HEK293 (cell line): Measurements from ENCODE around the gene ZNF718.
"Not testable (repeated sequence)": the region's sequence is repeated elsewhere in the genome, so short reads cannot be mapped to it uniquely, and the experiment has no call there.

ENCODE experiments used
- CTCF ChIP-seq: fragments of 450-650 bp; formaldehyde crosslinking; IDR thresholded peaks from 2 replicates; pipeline ENCODE4 v1.5.1; 2016; ENCODE audit warnings: missing biosample characterization, missing genetic modification characterization
- HOXC10 ChIP-seq: sonication (generic); formaldehyde crosslinking; IDR thresholded peaks from 2 replicates; pipeline ENCODE4 v1.8.1; 2023; ENCODE audit warnings: mild to moderate bottlenecking, missing genetic modification reagents
- PRDM1 ChIP-seq: fragments of 450-650 bp; formaldehyde crosslinking; IDR thresholded peaks from 2 replicates; pipeline ENCODE4; 2016; ENCODE audit warnings: missing biosample characterization, missing genetic modification characterization
- REPIN1 ChIP-seq: fragments of 450-650 bp; formaldehyde crosslinking; IDR thresholded peaks from 2 replicates; pipeline ENCODE4 v1.5.1; 2017; ENCODE audit warnings: missing biosample characterization, missing genetic modification characterization, low read depth
- ZBTB21 ChIP-seq: fragments of 450-650 bp; formaldehyde crosslinking; IDR thresholded peaks from 2 replicates; pipeline ENCODE4 v1.5.1; 2017; ENCODE audit warnings: missing biosample characterization, missing genetic modification characterization
- ZNF274 ChIP-seq, 2 experiments: fragments of 200-500 bp in 1 of 2; fragments of 450-650 bp in 1 of 2; sonication (Bioruptor generic) in 1 of 2; formaldehyde crosslinking in 1 of 2; IDR thresholded peaks; 2 replicates each; pipeline versions ENCODE4 v1.5.1 to v1.6.1; 2014 to 2016; ENCODE audit warnings: borderline replicate concordance in 1 of 2, inconsistent platforms in 1 of 2, low read length in 1 of 2, missing biosample characterization in 1 of 2, missing genetic modification characterization in 1 of 2
- ZNF560 ChIP-seq: fragments of 450-650 bp; formaldehyde crosslinking; IDR thresholded peaks from 2 replicates; pipeline ENCODE4 v1.5.1; 2017; ENCODE audit warnings: missing biosample characterization, missing genetic modification characterization, borderline replicate concordance
- ZNF670 ChIP-seq: fragments of 450-650 bp; formaldehyde crosslinking; IDR thresholded peaks from 2 replicates; pipeline ENCODE4 v1.5.1; 2016; ENCODE audit warnings: missing biosample characterization, missing genetic modification characterization, low read depth
- ZNF768 ChIP-seq: fragments of 450-650 bp; formaldehyde crosslinking; IDR thresholded peaks from 2 replicates; pipeline ENCODE4 v1.5.1; 2018; ENCODE audit warnings: missing biosample characterization, mild to moderate bottlenecking, missing genetic modification characterization
- ZNF776 ChIP-seq: fragments of 450-650 bp; formaldehyde crosslinking; IDR thresholded peaks from 2 replicates; pipeline ENCODE4 v1.5.0; 2017; ENCODE audit warnings: missing biosample characterization, missing genetic modification characterization, borderline replicate concordance
- TF ChIP-seq, protein P1 (sequence below): fragments of 450-650 bp; formaldehyde crosslinking; IDR thresholded peaks from 2 replicates; pipeline ENCODE4 v1.5.1; 2016; ENCODE audit warnings: missing biosample characterization, missing genetic modification characterization, borderline replicate concordance
- TF ChIP-seq, protein P2 (sequence below): fragments of 450-650 bp; formaldehyde crosslinking; IDR thresholded peaks from 2 replicates; pipeline ENCODE4 v1.5.1; 2017; ENCODE audit warnings: missing biosample characterization, missing genetic modification characterization
- TF ChIP-seq, protein P3 (sequence below): fragments of 450-650 bp; formaldehyde crosslinking; IDR thresholded peaks from 2 replicates; pipeline ENCODE4 v1.5.1; 2017; ENCODE audit warnings: missing biosample characterization, mild to moderate bottlenecking, missing genetic modification characterization, moderate library complexity

GRCh38 chr4:182225-182624 is 57.9 kb downstream of the ZNF718 start:
- TF ChIP-seq ZBTB21 (tag by site-specific recombination); ZNF768 (tag by site-specific recombination); HOXC10 (CRISPR knock-in tag); CTCF (tag by site-specific recombination); PRDM1 (tag by site-specific recombination); REPIN1 (tag by site-specific recombination); ZNF274 (IDR thresholded peaks at IDR 0.05; ENCODE audit: low read length); ZNF274 (tag by site-specific recombination; IDR thresholded peaks at IDR 0.05; ENCODE audit: borderline replicate concordance); ZNF776 (tag by site-specific recombination); ZNF670 (tag by site-specific recombination); ZNF560 (tag by site-specific recombination): not testable (repeated sequence)
- TF ChIP-seq, protein P1, sequence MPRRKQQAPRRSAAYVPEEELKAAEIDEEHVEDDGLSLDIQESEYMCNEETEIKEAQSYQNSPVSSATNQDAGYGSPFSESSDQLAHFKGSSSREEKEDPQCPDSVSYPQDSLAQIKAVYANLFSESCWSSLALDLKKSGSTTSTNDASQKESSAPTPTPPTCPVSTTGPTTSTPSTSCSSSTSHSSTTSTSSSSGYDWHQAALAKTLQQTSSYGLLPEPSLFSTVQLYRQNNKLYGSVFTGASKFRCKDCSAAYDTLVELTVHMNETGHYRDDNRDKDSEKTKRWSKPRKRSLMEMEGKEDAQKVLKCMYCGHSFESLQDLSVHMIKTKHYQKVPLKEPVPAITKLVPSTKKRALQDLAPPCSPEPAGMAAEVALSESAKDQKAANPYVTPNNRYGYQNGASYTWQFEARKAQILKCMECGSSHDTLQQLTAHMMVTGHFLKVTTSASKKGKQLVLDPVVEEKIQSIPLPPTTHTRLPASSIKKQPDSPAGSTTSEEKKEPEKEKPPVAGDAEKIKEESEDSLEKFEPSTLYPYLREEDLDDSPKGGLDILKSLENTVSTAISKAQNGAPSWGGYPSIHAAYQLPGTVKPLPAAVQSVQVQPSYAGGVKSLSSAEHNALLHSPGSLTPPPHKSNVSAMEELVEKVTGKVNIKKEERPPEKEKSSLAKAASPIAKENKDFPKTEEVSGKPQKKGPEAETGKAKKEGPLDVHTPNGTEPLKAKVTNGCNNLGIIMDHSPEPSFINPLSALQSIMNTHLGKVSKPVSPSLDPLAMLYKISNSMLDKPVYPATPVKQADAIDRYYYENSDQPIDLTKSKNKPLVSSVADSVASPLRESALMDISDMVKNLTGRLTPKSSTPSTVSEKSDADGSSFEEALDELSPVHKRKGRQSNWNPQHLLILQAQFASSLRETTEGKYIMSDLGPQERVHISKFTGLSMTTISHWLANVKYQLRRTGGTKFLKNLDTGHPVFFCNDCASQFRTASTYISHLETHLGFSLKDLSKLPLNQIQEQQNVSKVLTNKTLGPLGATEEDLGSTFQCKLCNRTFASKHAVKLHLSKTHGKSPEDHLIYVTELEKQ (tag by site-specific recombination) = not testable (repeated sequence)
- TF ChIP-seq, protein P2, sequence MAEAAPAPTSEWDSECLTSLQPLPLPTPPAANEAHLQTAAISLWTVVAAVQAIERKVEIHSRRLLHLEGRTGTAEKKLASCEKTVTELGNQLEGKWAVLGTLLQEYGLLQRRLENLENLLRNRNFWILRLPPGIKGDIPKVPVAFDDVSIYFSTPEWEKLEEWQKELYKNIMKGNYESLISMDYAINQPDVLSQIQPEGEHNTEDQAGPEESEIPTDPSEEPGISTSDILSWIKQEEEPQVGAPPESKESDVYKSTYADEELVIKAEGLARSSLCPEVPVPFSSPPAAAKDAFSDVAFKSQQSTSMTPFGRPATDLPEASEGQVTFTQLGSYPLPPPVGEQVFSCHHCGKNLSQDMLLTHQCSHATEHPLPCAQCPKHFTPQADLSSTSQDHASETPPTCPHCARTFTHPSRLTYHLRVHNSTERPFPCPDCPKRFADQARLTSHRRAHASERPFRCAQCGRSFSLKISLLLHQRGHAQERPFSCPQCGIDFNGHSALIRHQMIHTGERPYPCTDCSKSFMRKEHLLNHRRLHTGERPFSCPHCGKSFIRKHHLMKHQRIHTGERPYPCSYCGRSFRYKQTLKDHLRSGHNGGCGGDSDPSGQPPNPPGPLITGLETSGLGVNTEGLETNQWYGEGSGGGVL (tag by site-specific recombination) = not testable (repeated sequence)
- TF ChIP-seq, protein P3, sequence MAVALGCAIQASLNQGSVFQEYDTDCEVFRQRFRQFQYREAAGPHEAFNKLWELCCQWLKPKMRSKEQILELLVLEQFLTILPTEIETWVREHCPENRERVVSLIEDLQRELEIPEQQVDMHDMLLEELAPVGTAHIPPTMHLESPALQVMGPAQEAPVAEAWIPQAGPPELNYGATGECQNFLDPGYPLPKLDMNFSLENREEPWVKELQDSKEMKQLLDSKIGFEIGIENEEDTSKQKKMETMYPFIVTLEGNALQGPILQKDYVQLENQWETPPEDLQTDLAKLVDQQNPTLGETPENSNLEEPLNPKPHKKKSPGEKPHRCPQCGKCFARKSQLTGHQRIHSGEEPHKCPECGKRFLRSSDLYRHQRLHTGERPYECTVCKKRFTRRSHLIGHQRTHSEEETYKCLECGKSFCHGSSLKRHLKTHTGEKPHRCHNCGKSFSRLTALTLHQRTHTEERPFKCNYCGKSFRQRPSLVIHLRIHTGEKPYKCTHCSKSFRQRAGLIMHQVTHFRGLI = not testable (repeated sequence)
